ENCODE measurements around the gene FIG4.
"Not testable (repeated sequence)": the region's sequence is repeated elsewhere in the genome, so short reads cannot be mapped to it uniquely, and the experiment has no call there.

FIG4 gene

DNA sequence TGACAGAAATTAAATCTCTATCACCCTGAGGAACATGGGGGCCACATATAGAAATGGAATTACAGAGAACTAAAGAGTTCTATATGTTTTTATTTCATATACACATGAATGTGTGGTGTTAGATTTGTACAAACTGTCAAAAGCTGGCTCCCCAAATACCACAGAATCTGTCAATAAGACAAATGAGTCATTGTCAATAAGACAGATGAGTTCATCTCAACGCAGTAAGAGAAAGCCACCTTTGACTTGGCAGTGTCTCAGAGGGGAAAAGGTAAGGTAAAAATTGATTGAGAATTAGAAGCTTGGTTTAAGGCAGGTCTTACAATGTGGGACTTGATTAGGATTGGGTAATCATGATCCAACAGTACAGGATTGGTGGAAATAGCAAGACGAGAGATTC is 162.9 kb downstream of the FIG4 start:
- no peak for DNase-seq (ENCODE audit: low spot score)

GRCh38 chr6:109854541-109855308 is 163.6 kb downstream of the FIG4 start:
- DNase-seq (ENCODE audit: low spot score): no peak

GRCh38 chr6:109855476-109856040 is 164.5 kb downstream of the FIG4 start:
- not testable (repeated sequence) for DNase-seq (ENCODE audit: low spot score)

DNA sequence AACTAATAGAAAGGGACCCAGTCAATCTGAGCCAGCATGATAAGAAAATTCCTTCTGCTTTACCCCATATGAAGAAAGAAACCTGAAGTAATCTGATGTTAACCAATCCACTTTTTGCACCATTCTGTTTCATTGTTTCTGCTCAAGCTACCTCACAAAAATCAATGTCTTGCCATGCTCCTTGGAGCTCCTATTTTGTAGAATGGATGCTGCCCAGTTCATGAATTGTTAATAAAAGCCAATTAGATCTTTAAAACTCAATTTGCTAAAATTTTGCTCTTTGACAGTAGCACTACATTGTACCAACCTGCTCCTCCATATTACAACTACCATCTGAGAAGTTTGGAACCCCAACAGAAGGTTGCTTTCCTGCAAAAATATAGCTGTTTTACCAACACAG is 170.8 kb downstream of the FIG4 start:
- DNase-seq (ENCODE audit: low spot score): no peak

- no peak for DNase-seq (ENCODE audit: low spot score)
These were observed 173.0 kb downstream of the FIG4 start for GRCh38 chr6:109864050-109864449.

GRCh38 chr6:109865968-109866367 is 174.9 kb downstream of the FIG4 start:
- DNase-seq (ENCODE audit: low spot score): no peak

GRCh38 chr6:109867009-109867969 is 176.2 kb downstream of the FIG4 start:
- no peak for DNase-seq (ENCODE audit: low spot score)

GRCh38 chr6:109867970-109868358 is 176.9 kb downstream of the FIG4 start:
- DNase-seq (ENCODE audit: low spot score): no peak

DNA sequence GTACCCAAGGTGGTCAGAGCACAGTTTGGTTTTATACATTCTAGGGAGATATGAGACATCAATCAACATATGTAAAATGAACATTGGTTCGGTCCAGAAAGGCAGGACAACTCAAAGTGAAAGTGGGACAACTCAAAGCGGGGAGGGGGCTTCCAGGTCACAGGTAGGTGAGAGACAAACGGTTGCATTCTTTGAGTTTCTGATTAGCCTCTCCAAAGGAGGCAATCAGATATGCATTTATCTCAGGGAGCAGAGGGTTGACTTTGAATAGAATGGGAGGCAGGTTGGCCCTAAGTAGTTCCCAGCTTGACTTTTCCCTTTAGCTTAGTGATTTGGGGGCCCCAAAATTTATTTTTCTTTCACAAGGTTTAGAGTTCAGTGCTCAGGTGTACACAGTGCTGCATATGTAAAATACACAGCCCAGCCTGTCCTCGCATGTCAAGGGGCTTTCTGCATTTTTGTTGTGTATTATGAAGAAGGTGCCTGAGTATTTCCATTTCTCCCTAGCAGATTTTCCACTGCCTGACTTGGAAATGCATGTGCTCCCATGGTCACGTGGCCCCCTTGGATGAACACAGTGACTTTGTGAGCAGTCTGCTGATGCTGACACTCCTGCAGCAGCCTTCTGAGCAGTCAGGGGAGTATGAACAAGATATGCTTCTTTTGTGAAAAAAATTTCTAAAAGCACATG is 178.4 kb downstream of the FIG4 start:
- not testable (repeated sequence) for DNase-seq (ENCODE audit: low spot score)

DNA sequence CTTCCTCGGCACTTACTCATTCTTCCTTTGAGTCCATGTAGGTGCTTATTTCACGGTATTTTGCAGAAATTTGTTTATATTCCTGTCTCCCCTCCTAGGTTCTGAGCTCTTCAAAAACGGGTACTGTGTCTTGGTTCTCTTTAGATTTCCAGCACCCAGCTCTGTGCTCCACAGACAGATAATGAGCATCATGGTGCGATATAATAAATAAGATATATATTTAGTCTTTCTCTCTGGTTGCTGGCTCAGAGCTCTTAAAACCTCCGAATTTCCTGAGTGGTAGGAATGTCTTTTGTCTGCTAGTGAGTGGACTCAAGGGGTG is 179.0 kb downstream of the FIG4 start:
- no peak for DNase-seq (ENCODE audit: low spot score)

- DNase-seq (ENCODE audit: low spot score): no peak
These were observed 181.5 kb downstream of the FIG4 start for GRCh38 chr6:109872549-109872948.

GRCh38 chr6:109872968-109873545 is 182.0 kb downstream of the FIG4 start:
- DNase-seq (ENCODE audit: low spot score): no peak

- no peak for DNase-seq (ENCODE audit: low spot score)
These were observed 183.0 kb downstream of the FIG4 start for GRCh38 chr6:109874086-109874485.

DNA sequence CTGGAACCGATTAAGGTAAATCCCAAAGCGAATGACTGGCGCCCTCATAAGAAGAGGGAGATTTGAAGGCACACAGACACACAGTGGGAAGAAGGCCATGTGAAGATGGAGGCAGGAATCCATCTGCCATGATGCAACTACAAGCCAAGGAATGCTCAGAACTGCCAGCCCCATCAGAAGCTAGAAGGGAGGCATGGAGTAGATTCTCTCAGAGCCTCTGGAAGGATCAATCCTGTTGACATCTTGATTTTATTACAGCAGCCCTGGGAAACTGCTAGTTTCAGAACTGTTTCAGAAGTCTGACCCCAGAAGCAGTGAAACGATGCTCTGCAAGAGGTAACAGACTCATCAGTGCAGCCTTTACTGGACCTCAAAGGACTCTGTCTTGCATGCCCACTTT is 183.5 kb downstream of the FIG4 start:
- DNase-seq (ENCODE audit: low spot score): no peak
